COR-L47 (cell line): Measurements from ENCODE around the gene COQ9.
"Not testable (repeated sequence)": the region's sequence is repeated elsewhere in the genome, so short reads cannot be mapped to it uniquely, and the experiment has no call there.

Experiments
- DNase-seq: peaks from one replicate; lab custom pipeline; 2025; lab: John Stamatoyannopoulos, UW

Gene COQ9

GRCh38 chr16:57485916-57486857 lies 38.9 kb downstream of the COQ9 start, which contains the start of gene DOK4:
DOK4 (minus strand) TSS chr16:57486493; CDS start chr16:57479507, 6,986 bp downstream.
- peak; percentile 55 for DNase-seq

- no peak for DNase-seq
These were observed 39.9 kb downstream of the COQ9 start for GRCh38 chr16:57486858-57487834.

GRCh38 chr16:57489229-57489628 lies 42.0 kb downstream of the COQ9 start:
- no peak for DNase-seq

- DNase-seq: no peak
These were observed 46.5 kb downstream of the COQ9 start for GRCh38 chr16:57493767-57494166.

GRCh38 chr16:57497121-57497520 lies 49.8 kb downstream of the COQ9 start:
- no peak for DNase-seq

- DNase-seq: no peak
These were observed 50.8 kb downstream of the COQ9 start for GRCh38 chr16:57498031-57498430.

- DNase-seq: not testable (repeated sequence)
These were observed 52.7 kb downstream of the COQ9 start for GRCh38 chr16:57499941-57500340.

- DNase-seq: no peak
These were observed 53.4 kb downstream of the COQ9 start for GRCh38 chr16:57500578-57501111.

- no peak for DNase-seq
These were observed 54.2 kb downstream of the COQ9 start for GRCh38 chr16:57501492-57501891.

GRCh38 chr16:57502048-57502775 lies 54.9 kb downstream of the COQ9 start:
- peak; percentile 50 for DNase-seq

GRCh38 chr16:57503366-57503765 lies 56.1 kb downstream of the COQ9 start:
- DNase-seq: peak; percentile 78

- DNase-seq: no peak
These were observed 56.7 kb downstream of the COQ9 start for GRCh38 chr16:57504001-57504400.

- no peak for DNase-seq
These were observed 57.2 kb downstream of the COQ9 start for GRCh38 chr16:57504491-57504890.

GRCh38 chr16:57505169-57505568 lies 57.9 kb downstream of the COQ9 start:
- DNase-seq: no peak

GRCh38 chr16:57507136-57508034 lies 60.1 kb downstream of the COQ9 start:
- DNase-seq: peak; percentile 89

- DNase-seq: no peak
These were observed 60.8 kb downstream of the COQ9 start for GRCh38 chr16:57508035-57508425.

GRCh38 chr16:57509231-57509923 lies 62.1 kb downstream of the COQ9 start:
- DNase-seq: no peak

- no peak for DNase-seq
These were observed 63.0 kb downstream of the COQ9 start for GRCh38 chr16:57510016-57510871.
